ENCODE measurements around the gene GPC3.

The GPC3 gene

DNA sequence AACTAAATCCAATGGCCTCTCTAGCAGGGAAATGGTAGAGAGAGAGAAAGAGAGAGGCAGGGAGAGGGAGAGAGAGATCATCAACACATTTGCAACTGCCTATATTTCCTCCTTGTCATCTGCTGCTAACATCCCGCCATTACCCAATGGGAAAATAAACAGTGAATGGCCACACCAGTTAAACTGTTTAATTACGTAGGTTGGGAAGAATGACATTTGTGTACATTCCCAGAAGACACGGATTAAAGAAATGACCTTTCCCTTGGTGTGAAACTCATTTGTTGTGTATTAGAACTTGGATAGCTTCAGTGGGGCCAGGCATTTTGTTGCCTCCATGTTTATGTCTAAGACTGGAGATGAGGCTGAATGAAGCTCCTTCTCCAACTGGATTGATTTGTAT lies 474.4 kb downstream of the GPC3 start:
- H2BK12ac ChIP-seq (ENCODE audit: low read length), result no peak overlapping the region
- H3K27ac ChIP-seq (replicated peaks; ENCODE audit: low read length), result no peak overlapping the region
- no peaks in the 10 kb centered on the region for H3K79me1 ChIP-seq (ENCODE audit: low read depth, low read length)
- no peak overlapping the region for H4K8ac ChIP-seq (ENCODE audit: low read depth, low read length)
- H2BK120ac ChIP-seq (ENCODE audit: low read depth, low read length), result no peak overlapping the region
- no peak overlapping the region for H2BK15ac ChIP-seq (ENCODE audit: low read length)
- H3K14ac ChIP-seq (ENCODE audit: low read length), result no peak overlapping the region
- H3K4me1 ChIP-seq (ENCODE audit: control insufficient read depth in 2 of 2, insufficient read depth in 1 of 2, low read depth in 1 of 2, low read length in 2 of 2), result no peaks in the 10 kb centered on the region
- no peak overlapping the region for H3K23ac ChIP-seq (ENCODE audit: low read depth, low read length, poor library complexity)
- no peak overlapping the region for H3K4ac ChIP-seq (ENCODE audit: low read length)
- no peak overlapping the region for H4K91ac ChIP-seq (ENCODE audit: low read depth, low read length, poor library complexity)
- H2AK5ac ChIP-seq (ENCODE audit: low read depth, low read length), result no peak overlapping the region
- no peak overlapping the region for H3K4me2 ChIP-seq (ENCODE audit: insufficient read depth, low read length, poor library complexity, severe bottlenecking)
- H3K9me3 ChIP-seq (replicated peaks in 1 of 2; ENCODE audit: control insufficient read depth in 2 of 2, insufficient read depth in 1 of 2, low read depth in 1 of 2, low read length in 2 of 2), result no peaks in the 10 kb centered on the region
- H3K4me3 ChIP-seq (ENCODE audit: low read length in 2 of 2), result no peak overlapping the region
- no peak for DNase-seq (ENCODE audit: low spot score)
- H2AFZ ChIP-seq (ENCODE audit: low read length), result no peak overlapping the region
- no peak overlapping the region for H3K18ac ChIP-seq (ENCODE audit: low read length)
- no CpG with 5 or more reads among the region's 3 CpGs for WGBS, 2 donors (ENCODE audit: extremely low coverage in 2 of 2, insufficient read length in 2 of 2, insufficient replicate concordance in 1 of 2)
- H2BK5ac ChIP-seq (ENCODE audit: low read length), result no peak overlapping the region
- no peaks in the 10 kb centered on the region for H3K36me3 ChIP-seq (replicated peaks in 1 of 2; ENCODE audit: control insufficient read depth in 2 of 2, insufficient read depth in 2 of 2, low read length in 2 of 2)
- no peak overlapping the region for H3K9ac ChIP-seq (ENCODE audit: low read depth, low read length, poor library complexity)
- H3K27me3 ChIP-seq (ENCODE audit: control insufficient read depth in 3 of 3, insufficient read depth in 3 of 3, low read depth in 1 of 3, low read length in 3 of 3), result peaks cover 0 to 2% (median 0%) of the 10 kb centered on the region in 3 experiments

DNA sequence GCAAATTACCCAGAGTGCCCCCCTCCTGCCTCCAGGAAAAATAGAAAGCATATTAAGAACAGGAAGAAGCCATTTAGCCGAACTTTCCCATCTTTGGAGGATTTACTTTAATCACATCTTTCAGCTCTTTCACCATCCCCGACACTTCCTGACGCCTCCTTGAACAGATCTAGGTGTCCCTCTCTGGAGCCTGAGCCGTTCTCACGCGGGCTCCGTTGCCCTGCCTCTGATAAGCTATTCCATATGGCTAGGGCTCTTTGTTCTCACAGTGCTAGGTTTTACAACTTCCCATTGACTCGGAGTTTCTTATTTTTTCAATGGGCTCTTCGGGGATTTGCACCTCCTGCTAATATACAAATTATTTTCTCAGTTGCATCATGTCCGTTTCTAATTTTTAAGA lies 488.0 kb downstream of the GPC3 start:
- no peak overlapping the region for H3K4ac ChIP-seq (ENCODE audit: low read length)
- H3K27ac ChIP-seq (replicated peaks; ENCODE audit: low read length), result no peak overlapping the region
- no peak overlapping the region for H2BK5ac ChIP-seq (ENCODE audit: low read length)
- H2BK120ac ChIP-seq (ENCODE audit: low read depth, low read length), result no peak overlapping the region
- no peak overlapping the region for H4K91ac ChIP-seq (ENCODE audit: low read depth, low read length, poor library complexity)
- no peak overlapping the region for H3K14ac ChIP-seq (ENCODE audit: low read length)
- H4K8ac ChIP-seq (ENCODE audit: low read depth, low read length), result no peak overlapping the region
- H3K79me1 ChIP-seq (ENCODE audit: low read depth, low read length), result no peaks in the 10 kb centered on the region
- no peak overlapping the region for H3K9ac ChIP-seq (ENCODE audit: low read depth, low read length, poor library complexity)
- H3K23ac ChIP-seq (ENCODE audit: low read depth, low read length, poor library complexity), result no peak overlapping the region
- H2AK5ac ChIP-seq (ENCODE audit: low read depth, low read length), result no peak overlapping the region
- peaks cover 0 to 5% (median 0%) of the 10 kb centered on the region in 3 experiments for H3K27me3 ChIP-seq (ENCODE audit: control insufficient read depth in 3 of 3, insufficient read depth in 3 of 3, low read depth in 1 of 3, low read length in 3 of 3)
- H2BK15ac ChIP-seq (ENCODE audit: low read length), result no peak overlapping the region
- H3K4me1 ChIP-seq (ENCODE audit: control insufficient read depth in 2 of 2, insufficient read depth in 1 of 2, low read depth in 1 of 2, low read length in 2 of 2), result no peaks in the 10 kb centered on the region
- no CpG with 5 or more reads among the region's 10 CpGs for WGBS, 2 donors (ENCODE audit: extremely low coverage in 2 of 2, insufficient read length in 2 of 2, insufficient replicate concordance in 1 of 2)
- H3K4me3 ChIP-seq (ENCODE audit: low read length in 2 of 2), result no peak overlapping the region
- no peak overlapping the region for H3K18ac ChIP-seq (ENCODE audit: low read length)
- H2AFZ ChIP-seq (ENCODE audit: low read length), result no peak overlapping the region
- H3K36me3 ChIP-seq (replicated peaks in 1 of 2; ENCODE audit: control insufficient read depth in 2 of 2, insufficient read depth in 2 of 2, low read length in 2 of 2), result no peaks in the 10 kb centered on the region
- H2BK12ac ChIP-seq (ENCODE audit: low read length), result no peak overlapping the region
- no peak overlapping the region for H3K4me2 ChIP-seq (ENCODE audit: insufficient read depth, low read length, poor library complexity, severe bottlenecking)
- no peaks in the 10 kb centered on the region for H3K9me3 ChIP-seq (replicated peaks in 1 of 2; ENCODE audit: control insufficient read depth in 2 of 2, insufficient read depth in 1 of 2, low read depth in 1 of 2, low read length in 2 of 2)
- DNase-seq (ENCODE audit: low spot score), result no peak

DNA sequence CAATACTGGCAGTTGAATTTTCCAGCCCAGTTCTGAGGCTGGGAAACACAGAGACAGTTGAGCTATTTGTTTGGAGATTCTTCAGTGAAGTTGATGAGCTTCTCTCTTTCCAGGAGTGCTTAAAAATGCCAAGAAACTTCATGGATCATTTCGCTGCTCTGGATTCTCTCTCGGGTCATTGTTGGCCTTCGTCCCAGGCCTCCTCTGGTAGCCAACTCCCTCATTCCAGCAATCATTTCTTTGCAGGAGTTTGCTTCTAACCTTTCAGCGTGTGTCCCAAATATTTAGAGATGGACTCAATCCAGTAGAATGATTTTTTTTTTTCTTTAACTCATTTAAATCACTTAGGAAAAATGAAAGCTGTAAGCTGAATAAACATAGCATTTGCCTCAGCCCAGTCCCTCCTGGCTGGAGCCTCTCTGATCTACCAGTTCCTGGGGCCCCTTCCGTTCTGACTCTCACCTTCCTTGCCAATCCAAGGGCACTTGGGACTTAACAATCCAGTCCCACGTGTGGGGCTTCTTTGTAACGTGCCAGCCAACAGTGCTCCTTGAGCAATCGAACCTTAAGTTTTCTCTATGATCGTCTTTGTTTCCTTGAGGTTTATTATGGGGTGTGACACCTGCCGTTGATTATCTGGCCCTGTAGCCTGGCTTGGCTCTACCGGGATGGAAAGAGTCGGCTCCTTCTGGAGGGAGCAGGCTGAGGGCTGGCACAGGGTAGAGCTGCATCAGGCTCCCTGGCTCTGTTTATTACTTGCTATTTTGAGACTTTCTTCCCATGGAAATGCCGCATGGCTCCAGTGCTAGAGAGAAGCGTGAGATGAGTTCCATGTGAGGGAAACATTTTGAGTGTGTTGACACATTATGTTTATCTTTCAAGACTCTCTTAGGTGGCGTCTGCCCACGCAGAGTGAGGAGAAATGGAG lies 489.7 kb downstream of the GPC3 start:
- Histone ChIP-seq H3K27me3 (ENCODE audit: control insufficient read depth in 3 of 3, insufficient read depth in 3 of 3, low read depth in 1 of 3, low read length in 3 of 3) (no peaks in the 10 kb centered on the region), H3K4me1 (ENCODE audit: control insufficient read depth in 2 of 2, insufficient read depth in 1 of 2, low read depth in 1 of 2, low read length in 2 of 2) (no peaks in the 10 kb centered on the region), H4K91ac (ENCODE audit: low read depth, low read length, poor library complexity) (no peak overlapping the region), H3K4me3 (ENCODE audit: low read length in 2 of 2) (no peak overlapping the region), H2BK15ac (ENCODE audit: low read length) (no peak overlapping the region), H3K23ac (ENCODE audit: low read depth, low read length, poor library complexity) (no peak overlapping the region), H4K8ac (ENCODE audit: low read depth, low read length) (no peak overlapping the region), H2BK12ac (ENCODE audit: low read length) (no peak overlapping the region), H2BK5ac (ENCODE audit: low read length) (no peak overlapping the region), H3K9ac (ENCODE audit: low read depth, low read length, poor library complexity) (no peak overlapping the region), H3K27ac (replicated peaks; ENCODE audit: low read length) (no peak overlapping the region), H2AFZ (ENCODE audit: low read length) (no peak overlapping the region), H3K4ac (ENCODE audit: low read length) (no peak overlapping the region), H2BK120ac (ENCODE audit: low read depth, low read length) (no peak overlapping the region), H3K18ac (ENCODE audit: low read length) (no peak overlapping the region), H3K14ac (ENCODE audit: low read length) (no peak overlapping the region), H3K79me1 (ENCODE audit: low read depth, low read length) (no peaks in the 10 kb centered on the region), H3K36me3 (replicated peaks in 1 of 2; ENCODE audit: control insufficient read depth in 2 of 2, insufficient read depth in 2 of 2, low read length in 2 of 2) (no peaks in the 10 kb centered on the region), H2AK5ac (ENCODE audit: low read depth, low read length) (no peak overlapping the region), H3K9me3 (replicated peaks in 1 of 2; ENCODE audit: control insufficient read depth in 2 of 2, insufficient read depth in 1 of 2, low read depth in 1 of 2, low read length in 2 of 2) (no peaks in the 10 kb centered on the region), H3K4me2 (ENCODE audit: insufficient read depth, low read length, poor library complexity, severe bottlenecking) (no peak overlapping the region)
- no CpG with 5 or more reads among the region's 16 CpGs for WGBS, 2 donors (ENCODE audit: extremely low coverage in 2 of 2, insufficient read length in 2 of 2, insufficient replicate concordance in 1 of 2)
- no peak for DNase-seq (ENCODE audit: low spot score)

DNA sequence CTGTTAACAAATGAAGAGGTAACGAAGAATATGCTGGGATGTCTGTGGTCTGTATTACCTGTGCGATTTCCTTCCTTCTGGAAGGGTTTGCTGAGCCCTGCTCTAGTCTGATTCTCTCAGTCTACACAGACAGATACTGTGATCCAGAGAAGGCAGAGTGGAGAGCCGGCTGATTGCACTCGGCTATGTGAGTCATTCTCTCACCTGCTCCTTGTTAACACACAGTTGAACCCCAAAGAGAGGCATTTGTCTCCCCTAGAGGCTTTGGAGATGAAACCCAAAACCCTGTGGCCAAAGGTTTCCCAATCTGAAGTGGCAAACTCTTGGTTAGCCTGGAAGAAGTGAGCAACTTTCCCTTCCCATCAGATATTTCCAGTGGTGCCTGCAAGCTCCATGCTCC lies 492.0 kb downstream of the GPC3 start:
- no peak overlapping the region for H2BK5ac ChIP-seq (ENCODE audit: low read length)
- H2AK5ac ChIP-seq (ENCODE audit: low read depth, low read length), result no peak overlapping the region
- H3K79me1 ChIP-seq (ENCODE audit: low read depth, low read length), result no peaks in the 10 kb centered on the region
- H3K27ac ChIP-seq (replicated peaks; ENCODE audit: low read length), result no peak overlapping the region
- no CpG with 5 or more reads among the region's 4 CpGs for WGBS, 2 donors (ENCODE audit: extremely low coverage in 2 of 2, insufficient read length in 2 of 2, insufficient replicate concordance in 1 of 2)
- DNase-seq (ENCODE audit: low spot score), result no peak
- no peak overlapping the region for H3K18ac ChIP-seq (ENCODE audit: low read length)
- no peak overlapping the region for H2AFZ ChIP-seq (ENCODE audit: low read length)
- no peaks in the 10 kb centered on the region for H3K9me3 ChIP-seq (replicated peaks in 1 of 2; ENCODE audit: control insufficient read depth in 2 of 2, insufficient read depth in 1 of 2, low read depth in 1 of 2, low read length in 2 of 2)
- H2BK120ac ChIP-seq (ENCODE audit: low read depth, low read length), result no peak overlapping the region
- no peak overlapping the region for H3K23ac ChIP-seq (ENCODE audit: low read depth, low read length, poor library complexity)
- no peak overlapping the region for H4K8ac ChIP-seq (ENCODE audit: low read depth, low read length)
- no peaks in the 10 kb centered on the region for H3K27me3 ChIP-seq (ENCODE audit: control insufficient read depth in 3 of 3, insufficient read depth in 3 of 3, low read depth in 1 of 3, low read length in 3 of 3)
- H3K4me2 ChIP-seq (ENCODE audit: insufficient read depth, low read length, poor library complexity, severe bottlenecking), result no peak overlapping the region
- no peak overlapping the region for H3K14ac ChIP-seq (ENCODE audit: low read length)
- H3K4me1 ChIP-seq (ENCODE audit: control insufficient read depth in 2 of 2, insufficient read depth in 1 of 2, low read depth in 1 of 2, low read length in 2 of 2), result no peaks in the 10 kb centered on the region
- no peak overlapping the region for H3K4me3 ChIP-seq (ENCODE audit: low read length in 2 of 2)
- H4K91ac ChIP-seq (ENCODE audit: low read depth, low read length, poor library complexity), result no peak overlapping the region
- H2BK15ac ChIP-seq (ENCODE audit: low read length), result no peak overlapping the region
- no peak overlapping the region for H3K4ac ChIP-seq (ENCODE audit: low read length)
- no peaks in the 10 kb centered on the region for H3K36me3 ChIP-seq (replicated peaks in 1 of 2; ENCODE audit: control insufficient read depth in 2 of 2, insufficient read depth in 2 of 2, low read length in 2 of 2)
- H3K9ac ChIP-seq (ENCODE audit: low read depth, low read length, poor library complexity), result no peak overlapping the region
- no peak overlapping the region for H2BK12ac ChIP-seq (ENCODE audit: low read length)
